Measurements from ENCODE around the gene LIN54.

DNA sequence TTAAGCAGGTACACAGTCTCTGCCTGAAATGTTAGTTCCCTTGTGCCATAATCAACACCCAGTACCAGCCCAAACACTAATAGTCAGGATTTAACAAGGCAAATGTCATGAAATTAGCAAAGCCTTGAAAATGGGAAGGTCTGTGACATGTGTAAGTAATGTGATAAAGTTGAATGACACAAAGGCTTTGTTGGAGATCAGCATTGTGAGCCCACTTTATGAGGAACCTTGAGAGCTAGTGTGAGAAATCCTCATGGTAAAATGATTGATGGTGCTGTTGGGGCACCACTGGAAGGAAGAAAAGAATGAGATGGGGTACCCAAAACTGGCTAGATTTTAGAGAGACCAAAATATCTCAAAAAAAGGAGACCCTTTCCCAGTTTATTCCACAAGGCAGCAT, 3.3 kb upstream of the LIN54 start:
- TF ChIP-seq POLR2A (IDR thresholded peaks at IDR 0.05; ENCODE audit: low read depth, low read length) = no peak
- TF ChIP-seq, protein P1, sequence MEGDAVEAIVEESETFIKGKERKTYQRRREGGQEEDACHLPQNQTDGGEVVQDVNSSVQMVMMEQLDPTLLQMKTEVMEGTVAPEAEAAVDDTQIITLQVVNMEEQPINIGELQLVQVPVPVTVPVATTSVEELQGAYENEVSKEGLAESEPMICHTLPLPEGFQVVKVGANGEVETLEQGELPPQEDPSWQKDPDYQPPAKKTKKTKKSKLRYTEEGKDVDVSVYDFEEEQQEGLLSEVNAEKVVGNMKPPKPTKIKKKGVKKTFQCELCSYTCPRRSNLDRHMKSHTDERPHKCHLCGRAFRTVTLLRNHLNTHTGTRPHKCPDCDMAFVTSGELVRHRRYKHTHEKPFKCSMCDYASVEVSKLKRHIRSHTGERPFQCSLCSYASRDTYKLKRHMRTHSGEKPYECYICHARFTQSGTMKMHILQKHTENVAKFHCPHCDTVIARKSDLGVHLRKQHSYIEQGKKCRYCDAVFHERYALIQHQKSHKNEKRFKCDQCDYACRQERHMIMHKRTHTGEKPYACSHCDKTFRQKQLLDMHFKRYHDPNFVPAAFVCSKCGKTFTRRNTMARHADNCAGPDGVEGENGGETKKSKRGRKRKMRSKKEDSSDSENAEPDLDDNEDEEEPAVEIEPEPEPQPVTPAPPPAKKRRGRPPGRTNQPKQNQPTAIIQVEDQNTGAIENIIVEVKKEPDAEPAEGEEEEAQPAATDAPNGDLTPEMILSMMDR (conservative IDR thresholded peaks at IDR 0.05; ENCODE audit: low read depth, low read length) = no peak
- TF ChIP-seq MAFK (IDR thresholded peaks at IDR 0.05; ENCODE audit: low read depth, low read length) = no peak
- TF ChIP-seq RCOR1 (IDR thresholded peaks at IDR 0.05; ENCODE audit: insufficient replicate concordance, low read length) = no peak
- TF ChIP-seq, protein P2, sequence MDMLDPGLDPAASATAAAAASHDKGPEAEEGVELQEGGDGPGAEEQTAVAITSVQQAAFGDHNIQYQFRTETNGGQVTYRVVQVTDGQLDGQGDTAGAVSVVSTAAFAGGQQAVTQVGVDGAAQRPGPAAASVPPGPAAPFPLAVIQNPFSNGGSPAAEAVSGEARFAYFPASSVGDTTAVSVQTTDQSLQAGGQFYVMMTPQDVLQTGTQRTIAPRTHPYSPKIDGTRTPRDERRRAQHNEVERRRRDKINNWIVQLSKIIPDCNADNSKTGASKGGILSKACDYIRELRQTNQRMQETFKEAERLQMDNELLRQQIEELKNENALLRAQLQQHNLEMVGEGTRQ (IDR thresholded peaks at IDR 0.05; ENCODE audit: low read depth, low read length) = no peak
- TF ChIP-seq, protein P3, sequence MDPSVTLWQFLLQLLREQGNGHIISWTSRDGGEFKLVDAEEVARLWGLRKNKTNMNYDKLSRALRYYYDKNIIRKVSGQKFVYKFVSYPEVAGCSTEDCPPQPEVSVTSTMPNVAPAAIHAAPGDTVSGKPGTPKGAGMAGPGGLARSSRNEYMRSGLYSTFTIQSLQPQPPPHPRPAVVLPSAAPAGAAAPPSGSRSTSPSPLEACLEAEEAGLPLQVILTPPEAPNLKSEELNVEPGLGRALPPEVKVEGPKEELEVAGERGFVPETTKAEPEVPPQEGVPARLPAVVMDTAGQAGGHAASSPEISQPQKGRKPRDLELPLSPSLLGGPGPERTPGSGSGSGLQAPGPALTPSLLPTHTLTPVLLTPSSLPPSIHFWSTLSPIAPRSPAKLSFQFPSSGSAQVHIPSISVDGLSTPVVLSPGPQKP (IDR thresholded peaks at IDR 0.05; ENCODE audit: borderline replicate concordance, low read depth, low read length) = no peak
- TF ChIP-seq RAD21 (IDR thresholded peaks at IDR 0.05; ENCODE audit: low read length) = no peak
- TF ChIP-seq NFE2L2 (IDR thresholded peaks at IDR 0.05; ENCODE audit: low read depth, low read length) = no peak
- no peak for TF ChIP-seq MAZ (IDR thresholded peaks at IDR 0.05; ENCODE audit: borderline replicate concordance, low read depth, low read length)
- TF ChIP-seq MXI1 (IDR thresholded peaks at IDR 0.05; ENCODE audit: borderline replicate concordance, low read depth, low read length) = no peak

Data from IMR-90 (cell line).